AG04450 (cell line): ENCODE measurements around the gene CYRIA. TPM values are rescaled to one million over a fixed set of nuclear protein-coding genes. Genes with fewer than 3 reads are reported as not detected.

Source experiments
- CTCF ChIA-PET: fragments of 300-600, 350-600 bp; formaldehyde crosslinking; extraction: SDS; loops from one replicate; lab custom pipeline; 2022; ENCODE audit warnings: antibody characterized with exemption, inconsistent platforms; lab: Charles Lee
- POLR2A ChIA-PET: fragments of 350-600 bp; formaldehyde crosslinking; extraction: SDS; loops from one replicate; lab custom pipeline; 2021; ENCODE audit warnings: antibody characterized with exemption, inconsistent platforms; lab: Yijun Ruan, JAX
- DNase-seq: peaks from one replicate; pipeline ENCODE4 v3.0.0-alpha.2; 2011; ENCODE audit warnings: low read depth, low spot score
- H3K27ac ChIP-seq: one replicate; pipeline ENCODE4 v1.5.1; 2012; ENCODE audit warnings: low read depth, low read length, control low read depth
- H3K27me3 ChIP-seq: one replicate; pipeline ENCODE4 v1.6.0; 2012; ENCODE audit warnings: low read length; ENCODE audit not compliant: control insufficient read depth, insufficient read depth
- H3K4me3 ChIP-seq: 2 replicates; pipeline ENCODE4 v1.5.1; 2011; ENCODE audit warnings: mild to moderate bottlenecking, low read depth, low read length, control low read depth
- H3K9me3 ChIP-seq: 2 replicates; pipeline ENCODE4 v1.5.1; 2012; ENCODE audit warnings: low read length; ENCODE audit not compliant: control insufficient read depth, insufficient read depth
- CTCF ChIP-seq: IDR thresholded peaks from 2 replicates; pipeline ENCODE4 v1.5.1; 2011; ENCODE audit warnings: low read depth, low read length, control low read depth, inconsistent platforms
- polyA plus RNA-seq: library from polyadenylated mRNA; depleted of rRNA; stranded (reverse); fragments of >200 nt; gene quantifications from 2 replicates; pipeline ENCODE4 v1.2.3, GENCODE V29; 2011

Gene CYRIA
- polyA plus RNA-seq, 1 experiment = 3.7 TPM

GRCh38 chr2:16680781-16681180, 15.1 kb upstream of the CYRIA start:
- ChIA-PET POLR2A (no interaction called here), CTCF (interaction anchor here (1.8 kb wide), 1 partner anchor 72 kb away, joined by 5 read pairs; no protein-coding TSS in a partner anchor)
- no peaks in the 10 kb centered on the region for H3K27me3 ChIP-seq
- TF ChIP-seq CTCF = no peak
- no peak for DNase-seq
- no peaks in the 10 kb centered on the region for H3K9me3 ChIP-seq
- H3K27ac ChIP-seq = no peak overlapping the region
- no peak overlapping the region for H3K4me3 ChIP-seq

GRCh38 chr2:16680304-16680703, 14.7 kb upstream of the CYRIA start:
- ChIA-PET CTCF (interaction anchor here (0.9 to 1.8 kb wide), 2 partner anchors 71 to 77 kb away, joined by 3 to 5 read pairs; no protein-coding TSS in a partner anchor), POLR2A (no interaction called here)
- no peak for TF ChIP-seq CTCF
- no peak for DNase-seq
- Histone ChIP-seq H3K4me3 (no peak overlapping the region), H3K27ac (no peak overlapping the region), H3K27me3 (no peaks in the 10 kb centered on the region), H3K9me3 (no peaks in the 10 kb centered on the region)

- ChIA-PET POLR2A (no interaction called here), CTCF (interaction anchor here (1.0 kb wide), 1 partner anchor 70 kb away, joined by 6 read pairs; no protein-coding TSS in a partner anchor)
- DNase-seq = no peak
- H3K4me3 ChIP-seq = no peak overlapping the region
- no peaks in the 10 kb centered on the region for H3K27me3 ChIP-seq
- H3K9me3 ChIP-seq = no peaks in the 10 kb centered on the region
- TF ChIP-seq CTCF = no peak
- H3K27ac ChIP-seq = no peak overlapping the region
Measured at GRCh38 chr2:16678964-16679363, 13.3 kb upstream of the CYRIA start.

GRCh38 chr2:16677875-16678274, 12.2 kb upstream of the CYRIA start:
- Histone ChIP-seq H3K9me3 (no peaks in the 10 kb centered on the region), H3K27ac (no peak overlapping the region), H3K27me3 (no peaks in the 10 kb centered on the region), H3K4me3 (no peak overlapping the region)
- no peak for DNase-seq
- POLR2A ChIA-PET = no interaction called here
- TF ChIP-seq CTCF = no peak
- CTCF ChIA-PET = no interaction called here

- CTCF ChIA-PET = no interaction called here
Measured at GRCh38 chr2:16675781-16676180, 10.1 kb upstream of the CYRIA start.

More at GRCh38 chr2:16675781-16676180, 10.1 kb upstream of the CYRIA start:
- Histone ChIP-seq H3K4me3 (no peak overlapping the region), H3K27ac (no peak overlapping the region), H3K9me3 (no peaks in the 10 kb centered on the region), H3K27me3 (no peaks in the 10 kb centered on the region)
- no peak for DNase-seq
- no peak for TF ChIP-seq CTCF
- POLR2A ChIA-PET = no interaction called here
